Adrenal gland (tissue), 5 donors: ENCODE data around the gene PTPMT1.
A peak's percentile ranks its signal among the peaks of the same experiment; 100 is the strongest.

Experiments used
- CTCF ChIP-seq, 6 experiments: fragments of 450-650 bp in 4 of 6; fragments of 200-600 bp in 2 of 6; sonication (generic) in 1 of 6; IDR thresholded peaks; 1 replicate in 5 of 6; 2 replicates in 1 of 6; pipeline versions ENCODE4 v1.5.1 to v1.8.0; 2016 to 2021; ENCODE audit warnings: antibody characterized with exemption in 6 of 6, mild to moderate bottlenecking in 2 of 6, moderate library complexity in 1 of 6
- POLR2A ChIP-seq, 2 donors: fragments of 450-650 bp; IDR thresholded peaks; one replicate each; pipeline ENCODE4 v1.6.1; 2017; ENCODE audit warnings: antibody characterized with exemption in 2 of 2, mild to moderate bottlenecking in 2 of 2, moderate library complexity in 1 of 2
- donor health status: DM: no; HTN: no; CAD: no.

DNA sequence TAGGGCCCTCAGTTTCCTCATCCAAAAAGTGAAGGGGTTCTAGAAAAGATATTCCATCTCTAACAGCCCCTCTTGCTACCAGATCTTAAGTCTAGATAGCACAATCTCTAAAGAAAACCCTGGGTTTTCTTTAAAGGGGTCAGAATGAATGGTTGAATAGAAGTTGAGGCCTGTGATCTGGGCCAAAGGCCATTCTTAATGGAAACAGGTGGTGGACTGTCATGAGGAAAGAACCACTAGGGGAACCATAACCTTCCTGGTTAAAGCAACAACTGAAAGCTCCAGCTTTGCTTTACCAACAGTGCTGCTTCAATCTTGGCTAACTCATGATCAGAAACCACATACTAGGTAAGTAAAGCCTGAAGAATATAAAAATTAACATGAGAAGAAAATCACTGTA is 14.3 kb upstream of the PTPMT1 start:
- TF ChIP-seq CTCF (IDR thresholded peaks at IDR 0.05) (peak in 3 of 6 experiments; percentile 2 to 21 (median 19)), POLR2A (IDR thresholded peaks at IDR 0.05) (no peak)
